GM23248 (cell line): ENCODE results near the gene NHLH1. TPM values are rescaled to one million over a fixed set of nuclear protein-coding genes. Genes with fewer than 3 reads are reported as not detected.

ENCODE experiments used
- DNase-seq: peaks from one replicate; pipeline ENCODE4 v3.0.0-alpha.2; 2015
- H2AFZ ChIP-seq: fragments of 200-600 bp; sonication (generic); 2 replicates; pipeline ENCODE4 v1.6.1; 2016; ENCODE audit warnings: antibody characterized with exemption
- H3F3A ChIP-seq: fragments of 200-600 bp; sonication (generic); 2 replicates; pipeline ENCODE4 v1.6.1; 2016; ENCODE audit warnings: mild to moderate bottlenecking, antibody characterized with exemption, mixed run types; ENCODE audit not compliant: insufficient read depth
- H3K27ac ChIP-seq: fragments of 200-600 bp; sonication (generic); 2 replicates; pipeline ENCODE4 v1.5.1; 2016; ENCODE audit warnings: mild to moderate bottlenecking
- H3K27me3 ChIP-seq: fragments of 200-600 bp; sonication (generic); replicated peaks from 2 replicates; pipeline ENCODE4 v1.6.1; 2016; ENCODE audit warnings: mild to moderate bottlenecking; ENCODE audit not compliant: insufficient read depth
- H3K36me3 ChIP-seq: fragments of 200-600 bp; sonication (generic); 2 replicates; pipeline ENCODE4 v1.6.1; 2016; ENCODE audit warnings: low read depth, mild to moderate bottlenecking
- H3K4me1 ChIP-seq: fragments of 200-600 bp; sonication (generic); 2 replicates; pipeline ENCODE4 v1.6.1; 2016; ENCODE audit warnings: mild to moderate bottlenecking; ENCODE audit not compliant: insufficient read depth
- H3K4me2 ChIP-seq: fragments of 200-600 bp; sonication (generic); one replicate; pipeline ENCODE4 v1.6.1; 2016; ENCODE audit warnings: mild to moderate bottlenecking; ENCODE audit not compliant: unreplicated experiment
- H3K4me3 ChIP-seq: fragments of 200-600 bp; sonication (generic); 2 replicates; pipeline ENCODE4 v1.5.1; 2016; ENCODE audit warnings: mild to moderate bottlenecking
- H3K79me2 ChIP-seq: fragments of 200-600 bp; sonication (generic); 2 replicates; pipeline ENCODE4 v1.6.1; 2016; ENCODE audit warnings: mild to moderate bottlenecking; ENCODE audit not compliant: insufficient read depth
- H3K9ac ChIP-seq: fragments of 200-600 bp; sonication (generic); 2 replicates; pipeline ENCODE4 v1.6.1; 2016; ENCODE audit warnings: mild to moderate bottlenecking
- H3K9me2 ChIP-seq: fragments of 200-600 bp; sonication (generic); 2 replicates; pipeline ENCODE4 v1.6.1; 2016; ENCODE audit warnings: mixed run types, mild to moderate bottlenecking, moderate library complexity; ENCODE audit not compliant: insufficient read depth
- H3K9me3 ChIP-seq: fragments of 200-600 bp; sonication (generic); one replicate; pipeline ENCODE4 v1.6.1; 2017; ENCODE audit warnings: low read depth
- H4K20me1 ChIP-seq: fragments of 200-600 bp; sonication (generic); 2 replicates; pipeline ENCODE4 v1.6.0; 2016; ENCODE audit not compliant: insufficient read depth
- EZH2 ChIP-seq: fragments of 200-600 bp; sonication (generic); IDR thresholded peaks from 2 replicates; pipeline ENCODE4 v1.6.1; 2018; ENCODE audit warnings: antibody characterized with exemption, mild to moderate bottlenecking; ENCODE audit not compliant: insufficient read depth, poor library complexity, severe bottlenecking
- EZH2phosphoT487 ChIP-seq: fragments of 200-600 bp; sonication (generic); IDR thresholded peaks from 2 replicates; pipeline ENCODE4 v1.6.1; 2018; ENCODE audit warnings: antibody characterized with exemption, moderate library complexity, mild to moderate bottlenecking, low read depth; ENCODE audit not compliant: insufficient read depth
- WGBS, 2 experiments: methylation state at CpG; one replicate each; pipeline ENCODE4 v1.1.6; 2015 to 2017; ENCODE audit warnings: low lambda C conversion rate in 2 of 2, low coverage in 1 of 2; ENCODE audit errors: missing lambda C conversion rate in 2 of 2; 5-methylcytosine and 5-hydroxymethylcytosine counted together
- in situ Hi-C: fragments of 300-500 bp; cut with MboI; formaldehyde crosslinking; loops from 2 replicates; pipeline ENCODE4 v1.15.0; 2020
- polyA plus RNA-seq: library from polyadenylated mRNA; unstranded; fragments of >200 nt; fragmentation: Nextera tagmentation; extraction: Ambion mirVana; gene quantifications from 2 replicates; pipeline ENCODE4 v1.2.1, GENCODE V29; 2016
- total RNA-seq: library from RNA; depleted of rRNA; stranded (reverse); fragments of >200 nt; shearing (Covaris generic); gene quantifications from 2 replicates; pipeline ENCODE4 v1.2.3, GENCODE V29; 2014

The NHLH1 gene
- total and polyA plus RNA-seq, 2 experiments from 2014 or later = 0.31 TPM; not detected in 1

DNA sequence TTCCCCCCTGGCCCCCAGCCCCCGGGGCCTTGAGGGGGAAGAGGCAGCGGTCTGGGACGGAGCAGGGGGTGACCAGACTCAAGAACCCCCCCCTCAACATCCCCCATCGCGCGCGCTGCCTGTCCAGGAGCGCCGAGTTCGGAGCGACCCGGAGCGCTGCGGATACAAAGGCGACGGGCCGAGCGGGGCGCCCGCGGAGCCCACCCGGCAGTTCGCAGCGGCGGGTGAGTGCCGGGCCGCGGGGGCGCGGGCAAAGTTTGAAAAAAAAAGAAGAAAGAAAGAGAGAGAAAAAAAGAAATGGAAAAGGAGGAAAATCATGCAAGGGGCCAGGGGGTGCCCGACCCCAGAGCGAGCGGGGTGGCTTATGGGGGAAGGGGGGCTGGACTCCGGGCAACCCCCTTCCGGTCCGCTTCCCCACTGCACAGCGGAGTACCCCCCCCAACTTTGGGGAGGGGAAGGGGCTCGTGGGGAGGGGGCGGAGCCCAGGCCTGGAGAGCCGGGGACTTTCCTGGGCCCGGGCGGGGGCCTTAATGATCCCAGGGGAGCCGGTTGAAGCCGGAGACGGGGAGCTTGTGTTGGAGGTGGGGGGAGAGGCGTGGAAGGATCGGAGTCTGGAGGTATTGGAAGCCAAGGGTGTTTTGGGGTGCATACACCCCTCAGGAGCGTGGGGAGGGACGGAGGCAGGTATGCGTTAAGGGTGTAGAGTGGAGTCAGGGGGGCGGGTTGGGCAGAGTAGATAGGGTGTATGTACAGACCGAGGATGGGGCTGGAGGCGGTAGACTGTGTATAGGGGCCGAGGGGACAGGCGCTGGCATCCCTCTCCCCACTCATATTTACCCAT lies 34.0 kb downstream of the NHLH1 start:
- TF ChIP-seq EZH2 (no peak), EZH2phosphoT487 (0 out of 2 replicates have a peak, but pooled peaks have one; percentile 65)
- DNase-seq = no peak
- in situ Hi-C loops = no loop called here

DNA sequence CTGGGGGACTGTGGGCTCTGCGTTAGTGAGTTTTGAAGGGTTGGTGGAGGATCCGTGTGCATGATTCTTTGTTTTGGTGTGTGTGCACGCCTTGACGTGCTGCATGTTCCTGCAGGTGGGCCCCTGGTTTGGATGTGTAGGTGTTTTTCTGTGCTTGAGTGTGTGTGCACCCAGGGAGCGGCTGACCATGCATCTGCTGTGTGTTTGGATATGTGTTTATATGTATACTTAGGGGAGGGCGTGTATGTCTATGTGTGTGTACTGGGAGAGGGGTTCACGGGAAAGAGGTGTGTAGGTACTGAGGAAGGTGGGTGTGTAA lies 34.6 kb downstream of the NHLH1 start:
- no peaks in the 10 kb centered on the region for H3K9me2 ChIP-seq
- WGBS, 2 experiments = 24 to 28% methylated on average over 7 of the region's 7 CpGs
- in situ Hi-C loops = no loop called here
- H3K4me3 ChIP-seq = no peak overlapping the region
- H3F3A ChIP-seq = no peaks in the 10 kb centered on the region
- H4K20me1 ChIP-seq = no peaks in the 10 kb centered on the region
- H3K9ac ChIP-seq = no peak overlapping the region
- no peak for DNase-seq
- H3K9me3 ChIP-seq = no peaks in the 10 kb centered on the region
- H3K27ac ChIP-seq = no peak overlapping the region
- H2AFZ ChIP-seq = no peak overlapping the region
- peaks cover 70% of the 10 kb centered on the region for H3K27me3 ChIP-seq
- TF ChIP-seq EZH2phosphoT487 = no peak
- no peak for TF ChIP-seq EZH2
- no peaks in the 10 kb centered on the region for H3K36me3 ChIP-seq
- no peak overlapping the region for H3K4me2 ChIP-seq
- no peaks in the 10 kb centered on the region for H3K4me1 ChIP-seq
- H3K79me2 ChIP-seq = no peaks in the 10 kb centered on the region

More for the DNA sequence above, 34.0 kb downstream of the NHLH1 start:
- Histone ChIP-seq H3K9ac (no peak overlapping the region), H3K4me1 (no peaks in the 10 kb centered on the region), H2AFZ (peak overlapping the region; percentile 57; the same call in 1 of the 2 replicates), H3K4me2 (no peak overlapping the region), H4K20me1 (no peaks in the 10 kb centered on the region), H3K9me3 (no peaks in the 10 kb centered on the region), H3K27me3 (peaks cover 65% of the 10 kb centered on the region), H3K27ac (no peak overlapping the region), H3K36me3 (no peaks in the 10 kb centered on the region), H3K79me2 (no peaks in the 10 kb centered on the region), H3K4me3 (no peak overlapping the region), H3K9me2 (no peaks in the 10 kb centered on the region), H3F3A (no peaks in the 10 kb centered on the region)
- WGBS, 2 experiments = 3 to 6% methylated on average over 35 to 55 of the region's 55 CpGs

- no peak for TF ChIP-seq EZH2phosphoT487
- TF ChIP-seq EZH2 = no peak
- H3F3A ChIP-seq = no peaks in the 10 kb centered on the region
- in situ Hi-C loops = no loop called here
- no peak overlapping the region for H3K4me3 ChIP-seq
- no peak for DNase-seq
- no peaks in the 10 kb centered on the region for H3K79me2 ChIP-seq
- 30 to 33% methylated on average over 9 of the region's 9 CpGs for WGBS, 2 experiments
- no peak overlapping the region for H3K9ac ChIP-seq
- peaks cover 70% of the 10 kb centered on the region for H3K27me3 ChIP-seq
- no peaks in the 10 kb centered on the region for H3K9me3 ChIP-seq
- H3K9me2 ChIP-seq = no peaks in the 10 kb centered on the region
- no peaks in the 10 kb centered on the region for H3K4me1 ChIP-seq
- no peaks in the 10 kb centered on the region for H4K20me1 ChIP-seq
- H3K36me3 ChIP-seq = no peaks in the 10 kb centered on the region
- no peak overlapping the region for H3K4me2 ChIP-seq
- no peak overlapping the region for H2AFZ ChIP-seq
- H3K27ac ChIP-seq = no peak overlapping the region
These were observed 35.3 kb downstream of the NHLH1 start for GRCh38 chr1:160402001-160402795.

- H3K27me3 ChIP-seq = peaks cover 66% of the 10 kb centered on the region
These were observed 36.4 kb downstream of the NHLH1 start for GRCh38 chr1:160403244-160403643.

More at GRCh38 chr1:160403244-160403643, 36.4 kb downstream of the NHLH1 start:
- Histone ChIP-seq H3K9ac (no peak overlapping the region), H4K20me1 (no peaks in the 10 kb centered on the region), H2AFZ (no peak overlapping the region), H3K4me1 (no peaks in the 10 kb centered on the region), H3F3A (no peaks in the 10 kb centered on the region), H3K4me2 (no peak overlapping the region), H3K4me3 (no peak overlapping the region), H3K9me3 (no peaks in the 10 kb centered on the region), H3K79me2 (no peaks in the 10 kb centered on the region), H3K36me3 (no peaks in the 10 kb centered on the region), H3K9me2 (no peaks in the 10 kb centered on the region), H3K27ac (no peak overlapping the region)
- TF ChIP-seq EZH2 (no peak), EZH2phosphoT487 (no peak)
- WGBS, 2 experiments = 36 to 42% methylated on average over 3 of the region's 3 CpGs
- DNase-seq = no peak
- in situ Hi-C loops = no loop called here
